HEK293 (cell line): Measurements from ENCODE around the gene TSHZ2.

Experiments used
- CTCF ChIA-PET: fragments of 350-600 bp; formaldehyde crosslinking; extraction: SDS; loops from one replicate; lab custom pipeline; 2021; ENCODE audit warnings: antibody characterized with exemption; lab: Yijun Ruan, JAX
- POLR2A ChIA-PET: fragments of 300-600 bp; formaldehyde crosslinking; extraction: SDS; loops from one replicate; lab custom pipeline; 2020; ENCODE audit warnings: antibody characterized with exemption, inconsistent platforms; lab: Yijun Ruan, JAX
- H3K27ac ChIP-seq: fragments of 200-500 bp; sonication (Bioruptor generic); 2 replicates; pipeline ENCODE4 v1.5.1; 2014; ENCODE audit warnings: low read depth, low read length, control low read depth, inconsistent platforms; ENCODE audit errors: extremely low read depth
- H3K36me3 ChIP-seq, 2 experiments: fragments of 200-500 bp in 1 of 2; sonication (Bioruptor generic) in 1 of 2; 1 replicate in 1 of 2; 2 replicates in 1 of 2; pipeline ENCODE4 v1.5.1; 2014 to 2017; ENCODE audit warnings: inconsistent platforms in 2 of 2, low read length in 2 of 2; ENCODE audit not compliant: control insufficient read depth in 2 of 2, insufficient read depth in 1 of 2
- H3K4me1 ChIP-seq: fragments of 200-500 bp; sonication (Bioruptor generic); 2 replicates; pipeline ENCODE4 v1.5.1; 2014; ENCODE audit warnings: mild to moderate bottlenecking, low read length, inconsistent platforms; ENCODE audit not compliant: control insufficient read depth, insufficient read depth
- H3K4me3 ChIP-seq: 2 replicates; pipeline ENCODE4 v1.5.1; 2011; ENCODE audit warnings: low read depth, mild to moderate bottlenecking, control low read depth, low read length, moderate library complexity
- H3K9me3 ChIP-seq: fragments of 200-500 bp; sonication (Bioruptor generic); 2 replicates; pipeline ENCODE4 v1.5.1; 2014; ENCODE audit warnings: low read depth, low read length, inconsistent platforms; ENCODE audit not compliant: control insufficient read depth, insufficient read depth
- HOXA7 ChIP-seq: sonication (generic); formaldehyde crosslinking; IDR thresholded peaks from 2 replicates; pipeline ENCODE4 v1.8.1; 2022; ENCODE audit warnings: missing genetic modification reagents, borderline replicate concordance
- KLF1 ChIP-seq: fragments of 450-650 bp; formaldehyde crosslinking; IDR thresholded peaks from 2 replicates; pipeline ENCODE4 v1.5.1; 2016; ENCODE audit warnings: missing biosample characterization, missing genetic modification characterization
- OVOL3 ChIP-seq: fragments of 450-650 bp; formaldehyde crosslinking; IDR thresholded peaks from 2 replicates; pipeline ENCODE4 v1.5.1; 2016; ENCODE audit warnings: missing biosample characterization, missing genetic modification characterization
- RBAK ChIP-seq: fragments of 450-650 bp; formaldehyde crosslinking; IDR thresholded peaks from 2 replicates; pipeline ENCODE4 v1.5.1; 2016; ENCODE audit warnings: missing biosample characterization, missing genetic modification characterization
- REPIN1 ChIP-seq: fragments of 450-650 bp; formaldehyde crosslinking; IDR thresholded peaks from 2 replicates; pipeline ENCODE4 v1.5.1; 2017; ENCODE audit warnings: missing biosample characterization, missing genetic modification characterization, low read depth
- TCF7L2 ChIP-seq: IDR thresholded peaks from 2 replicates; pipeline ENCODE4 v1.6.1; 2011; ENCODE audit warnings: low read depth, mild to moderate bottlenecking, inconsistent platforms, low read length, moderate library complexity, borderline replicate concordance
- ZBTB7A ChIP-seq: fragments of 450-650 bp; formaldehyde crosslinking; IDR thresholded peaks from 2 replicates; pipeline ENCODE4 v1.5.1; 2016; ENCODE audit warnings: low read depth, missing biosample characterization, missing genetic modification characterization
- ZNF132 ChIP-seq: fragments of 450-650 bp; formaldehyde crosslinking; IDR thresholded peaks from 2 replicates; pipeline ENCODE4 v1.5.1; 2017; ENCODE audit warnings: missing biosample characterization, missing genetic modification characterization, borderline replicate concordance
- ZNF138 ChIP-seq: fragments of 450-650 bp; formaldehyde crosslinking; IDR thresholded peaks from 2 replicates; pipeline ENCODE4 v1.5.1; 2016; ENCODE audit warnings: missing biosample characterization, missing genetic modification characterization, borderline replicate concordance
- ZNF140 ChIP-seq: fragments of 450-650 bp; formaldehyde crosslinking; IDR thresholded peaks from 2 replicates; pipeline ENCODE4 v1.5.1; 2016; ENCODE audit warnings: missing biosample characterization, missing genetic modification characterization
- ZNF157 ChIP-seq: fragments of 450-650 bp; formaldehyde crosslinking; IDR thresholded peaks from 2 replicates; pipeline ENCODE4 v1.5.1; 2016; ENCODE audit warnings: missing biosample characterization, missing genetic modification characterization
- ZNF175 ChIP-seq: fragments of 450-650 bp; formaldehyde crosslinking; IDR thresholded peaks from 2 replicates; pipeline ENCODE4 v1.5.1; 2016; ENCODE audit warnings: missing biosample characterization, missing genetic modification characterization
- ZNF530 ChIP-seq: fragments of 450-650 bp; formaldehyde crosslinking; IDR thresholded peaks from 2 replicates; pipeline ENCODE4 v1.5.1; 2016; ENCODE audit warnings: low read depth, missing biosample characterization, missing genetic modification characterization
- ZNF544 ChIP-seq: fragments of 450-650 bp; formaldehyde crosslinking; IDR thresholded peaks from 2 replicates; pipeline ENCODE4 v1.5.0; 2017; ENCODE audit warnings: missing biosample characterization, missing genetic modification characterization
- ZNF558 ChIP-seq: fragments of 450-650 bp; formaldehyde crosslinking; IDR thresholded peaks from 2 replicates; pipeline ENCODE4 v1.5.1; 2016; ENCODE audit warnings: missing biosample characterization, missing genetic modification characterization
- ZNF560 ChIP-seq: fragments of 450-650 bp; formaldehyde crosslinking; IDR thresholded peaks from 2 replicates; pipeline ENCODE4 v1.5.1; 2017; ENCODE audit warnings: missing biosample characterization, missing genetic modification characterization, borderline replicate concordance
- ZNF585B ChIP-seq: fragments of 450-650 bp; formaldehyde crosslinking; IDR thresholded peaks from 2 replicates; pipeline ENCODE4 v1.5.1; 2016; ENCODE audit warnings: missing biosample characterization, missing genetic modification characterization
- ZNF626 ChIP-seq: fragments of 450-650 bp; sonication (Bioruptor Pico); formaldehyde crosslinking; IDR thresholded peaks from 2 replicates; pipeline ENCODE4 v1.5.1; 2018; ENCODE audit warnings: missing biosample characterization, missing genetic modification characterization, inconsistent platforms
- ZNF701 ChIP-seq: fragments of 450-650 bp; formaldehyde crosslinking; IDR thresholded peaks from 2 replicates; pipeline ENCODE4 v1.5.1; 2016; ENCODE audit warnings: missing biosample characterization, missing genetic modification characterization
- ZNF747 ChIP-seq: fragments of 450-650 bp; formaldehyde crosslinking; IDR thresholded peaks from 2 replicates; pipeline ENCODE4 v1.5.1; 2016; ENCODE audit warnings: missing biosample characterization, missing genetic modification characterization
- ZNF837 ChIP-seq: fragments of 450-650 bp; formaldehyde crosslinking; IDR thresholded peaks from 2 replicates; pipeline ENCODE4 v1.5.1; 2016; ENCODE audit warnings: missing biosample characterization, missing genetic modification characterization
- ZSCAN23 ChIP-seq: fragments of 450-650 bp; formaldehyde crosslinking; IDR thresholded peaks from 2 replicates; pipeline ENCODE4 v1.5.1; 2016; ENCODE audit warnings: missing biosample characterization, missing genetic modification characterization
- TF ChIP-seq, protein P1 (sequence below): fragments of 450-650 bp; formaldehyde crosslinking; IDR thresholded peaks from 2 replicates; pipeline ENCODE4 v1.5.1; 2016; ENCODE audit warnings: missing biosample characterization, missing genetic modification characterization
- TF ChIP-seq, protein P2 (sequence below): IDR thresholded peaks from 2 replicates; pipeline ENCODE4 v1.6.1; 2011; ENCODE audit warnings: mild to moderate bottlenecking, low read depth, low read length, borderline replicate concordance
- TF ChIP-seq, protein P3 (sequence below): fragments of 450-650 bp; IDR thresholded peaks from 2 replicates; pipeline ENCODE4 v1.5.1; 2018; ENCODE audit warnings: missing biosample characterization, mild to moderate bottlenecking, missing genetic modification characterization
- TF ChIP-seq, protein P4 (sequence below): fragments of 450-650 bp; formaldehyde crosslinking; IDR thresholded peaks from 2 replicates; pipeline ENCODE4 v1.5.1; 2016; ENCODE audit warnings: missing biosample characterization, missing genetic modification characterization

TSHZ2 gene

DNA sequence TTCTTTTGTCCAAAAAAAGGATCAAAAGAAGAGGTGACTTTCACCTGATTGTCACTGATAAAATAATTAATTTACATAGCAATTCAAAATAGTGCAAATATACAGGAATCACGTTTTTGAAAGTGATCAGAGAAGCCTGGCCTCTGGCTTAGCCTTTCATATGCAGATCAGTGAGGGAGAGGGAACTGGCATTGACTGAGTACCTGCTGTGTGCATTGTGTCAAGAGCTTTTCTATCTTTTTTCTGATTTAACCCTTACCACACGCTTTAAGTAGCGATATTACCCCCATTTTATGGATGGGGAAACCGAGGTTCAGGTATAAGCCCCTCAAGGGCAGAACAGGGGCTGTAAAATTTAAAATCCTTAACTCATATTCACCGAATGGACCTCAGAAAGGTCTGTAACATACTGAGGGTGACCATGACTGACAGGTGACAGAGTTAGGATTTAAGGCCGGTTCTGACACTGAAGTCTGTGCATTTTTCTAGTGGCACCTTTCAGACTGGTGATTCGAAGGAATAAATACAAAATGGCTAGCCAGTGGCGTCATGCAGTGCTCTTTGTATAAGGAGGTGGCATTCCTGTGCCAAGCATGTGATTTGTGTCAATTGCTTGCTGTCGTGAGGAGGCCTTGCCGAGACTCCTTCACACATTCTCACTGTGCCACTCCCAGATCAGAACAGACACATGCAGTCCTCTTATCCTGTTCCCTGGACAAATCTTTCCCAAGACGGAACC, 310.2 kb downstream of the TSHZ2 start (continued):
- TF ChIP-seq TCF7L2 (no peak), HOXA7 (no peak), OVOL3 (tag by site-specific recombination) (no peak), ZNF544 (tag by site-specific recombination) (no peak), REPIN1 (tag by site-specific recombination) (no peak), ZBTB7A (tag by site-specific recombination) (no peak), ZNF701 (no peak), ZNF132 (tag by site-specific recombination) (no peak), ZNF175 (tag by site-specific recombination) (no peak), ZNF558 (tag by site-specific recombination) (no peak), ZNF560 (no peak), ZNF530 (tag by site-specific recombination) (no peak), ZNF138 (tag by site-specific recombination) (no peak)
- TF ChIP-seq, protein P1, sequence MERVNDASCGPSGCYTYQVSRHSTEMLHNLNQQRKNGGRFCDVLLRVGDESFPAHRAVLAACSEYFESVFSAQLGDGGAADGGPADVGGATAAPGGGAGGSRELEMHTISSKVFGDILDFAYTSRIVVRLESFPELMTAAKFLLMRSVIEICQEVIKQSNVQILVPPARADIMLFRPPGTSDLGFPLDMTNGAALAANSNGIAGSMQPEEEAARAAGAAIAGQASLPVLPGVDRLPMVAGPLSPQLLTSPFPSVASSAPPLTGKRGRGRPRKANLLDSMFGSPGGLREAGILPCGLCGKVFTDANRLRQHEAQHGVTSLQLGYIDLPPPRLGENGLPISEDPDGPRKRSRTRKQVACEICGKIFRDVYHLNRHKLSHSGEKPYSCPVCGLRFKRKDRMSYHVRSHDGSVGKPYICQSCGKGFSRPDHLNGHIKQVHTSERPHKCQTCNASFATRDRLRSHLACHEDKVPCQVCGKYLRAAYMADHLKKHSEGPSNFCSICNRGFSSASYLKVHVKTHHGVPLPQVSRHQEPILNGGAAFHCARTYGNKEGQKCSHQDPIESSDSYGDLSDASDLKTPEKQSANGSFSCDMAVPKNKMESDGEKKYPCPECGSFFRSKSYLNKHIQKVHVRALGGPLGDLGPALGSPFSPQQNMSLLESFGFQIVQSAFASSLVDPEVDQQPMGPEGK (tag by site-specific recombination): no peak
- TF ChIP-seq, protein P2, sequence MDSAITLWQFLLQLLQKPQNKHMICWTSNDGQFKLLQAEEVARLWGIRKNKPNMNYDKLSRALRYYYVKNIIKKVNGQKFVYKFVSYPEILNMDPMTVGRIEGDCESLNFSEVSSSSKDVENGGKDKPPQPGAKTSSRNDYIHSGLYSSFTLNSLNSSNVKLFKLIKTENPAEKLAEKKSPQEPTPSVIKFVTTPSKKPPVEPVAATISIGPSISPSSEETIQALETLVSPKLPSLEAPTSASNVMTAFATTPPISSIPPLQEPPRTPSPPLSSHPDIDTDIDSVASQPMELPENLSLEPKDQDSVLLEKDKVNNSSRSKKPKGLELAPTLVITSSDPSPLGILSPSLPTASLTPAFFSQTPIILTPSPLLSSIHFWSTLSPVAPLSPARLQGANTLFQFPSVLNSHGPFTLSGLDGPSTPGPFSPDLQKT: no peak
- TF ChIP-seq, all 188 proteins: peak for 0

DNA sequence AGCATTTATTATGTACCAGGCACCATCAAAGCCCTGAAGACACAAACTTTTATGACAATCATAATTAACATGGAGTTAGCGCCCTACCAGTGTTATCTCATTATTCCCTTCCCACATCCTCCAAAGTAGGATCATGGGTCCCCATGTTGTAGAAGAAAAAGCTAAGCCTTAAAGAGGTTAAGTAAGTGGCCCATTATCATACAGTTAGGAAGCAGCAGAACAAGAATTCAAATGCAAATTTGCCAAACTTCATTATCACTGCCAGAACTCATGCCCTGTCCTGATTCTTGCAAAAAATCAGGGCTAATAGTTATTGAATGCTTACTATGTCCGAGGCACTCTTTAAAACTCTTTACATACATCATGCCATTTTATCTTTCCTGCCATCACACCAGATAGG, 310.9 kb downstream of the TSHZ2 start:
- POLR2A ChIA-PET: no interaction called here
- CTCF ChIA-PET: no interaction called here
- Histone ChIP-seq H3K36me3 (no peaks in the 10 kb centered on the region), H3K9me3 (no peaks in the 10 kb centered on the region), H3K4me3 (no peak overlapping the region), H3K27ac (no peak overlapping the region), H3K4me1 (no peaks in the 10 kb centered on the region)
- TF ChIP-seq, protein P1 (tag by site-specific recombination): no peak
- no peak for TF ChIP-seq ZNF747 (tag by site-specific recombination)
- TF ChIP-seq ZNF585B (tag by site-specific recombination): no peak
- TF ChIP-seq, protein P3, sequence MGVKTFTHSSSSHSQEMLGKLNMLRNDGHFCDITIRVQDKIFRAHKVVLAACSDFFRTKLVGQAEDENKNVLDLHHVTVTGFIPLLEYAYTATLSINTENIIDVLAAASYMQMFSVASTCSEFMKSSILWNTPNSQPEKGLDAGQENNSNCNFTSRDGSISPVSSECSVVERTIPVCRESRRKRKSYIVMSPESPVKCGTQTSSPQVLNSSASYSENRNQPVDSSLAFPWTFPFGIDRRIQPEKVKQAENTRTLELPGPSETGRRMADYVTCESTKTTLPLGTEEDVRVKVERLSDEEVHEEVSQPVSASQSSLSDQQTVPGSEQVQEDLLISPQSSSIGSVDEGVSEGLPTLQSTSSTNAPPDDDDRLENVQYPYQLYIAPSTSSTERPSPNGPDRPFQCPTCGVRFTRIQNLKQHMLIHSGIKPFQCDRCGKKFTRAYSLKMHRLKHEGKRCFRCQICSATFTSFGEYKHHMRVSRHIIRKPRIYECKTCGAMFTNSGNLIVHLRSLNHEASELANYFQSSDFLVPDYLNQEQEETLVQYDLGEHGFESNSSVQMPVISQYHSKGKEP (tag by site-specific recombination): no peak
- TF ChIP-seq ZNF626: no peak
- TF ChIP-seq RBAK (tag by site-specific recombination): no peak
- no peak for TF ChIP-seq ZNF837 (tag by site-specific recombination)
- no peak for TF ChIP-seq ZSCAN23
- no peak for TF ChIP-seq KLF1 (tag by site-specific recombination)
- no peak for TF ChIP-seq ZNF157 (tag by site-specific recombination)
- TF ChIP-seq, protein P4, sequence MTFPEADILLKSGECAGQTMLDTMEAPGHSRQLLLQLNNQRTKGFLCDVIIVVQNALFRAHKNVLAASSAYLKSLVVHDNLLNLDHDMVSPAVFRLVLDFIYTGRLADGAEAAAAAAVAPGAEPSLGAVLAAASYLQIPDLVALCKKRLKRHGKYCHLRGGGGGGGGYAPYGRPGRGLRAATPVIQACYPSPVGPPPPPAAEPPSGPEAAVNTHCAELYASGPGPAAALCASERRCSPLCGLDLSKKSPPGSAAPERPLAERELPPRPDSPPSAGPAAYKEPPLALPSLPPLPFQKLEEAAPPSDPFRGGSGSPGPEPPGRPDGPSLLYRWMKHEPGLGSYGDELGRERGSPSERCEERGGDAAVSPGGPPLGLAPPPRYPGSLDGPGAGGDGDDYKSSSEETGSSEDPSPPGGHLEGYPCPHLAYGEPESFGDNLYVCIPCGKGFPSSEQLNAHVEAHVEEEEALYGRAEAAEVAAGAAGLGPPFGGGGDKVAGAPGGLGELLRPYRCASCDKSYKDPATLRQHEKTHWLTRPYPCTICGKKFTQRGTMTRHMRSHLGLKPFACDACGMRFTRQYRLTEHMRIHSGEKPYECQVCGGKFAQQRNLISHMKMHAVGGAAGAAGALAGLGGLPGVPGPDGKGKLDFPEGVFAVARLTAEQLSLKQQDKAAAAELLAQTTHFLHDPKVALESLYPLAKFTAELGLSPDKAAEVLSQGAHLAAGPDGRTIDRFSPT: no peak
- no peak for TF ChIP-seq ZNF140
